Measurements from ENCODE around the gene GMCL1. TPM values are rescaled to one million over a fixed set of nuclear protein-coding genes. Genes with fewer than 3 reads are reported as not detected.
A peak's percentile ranks its signal among the peaks of the same experiment; 100 is the strongest.

Gene GMCL1
- total and polyA plus RNA-seq, 4 experiments from 2014 or later: 27.7 to 37.8 (median 30.0) TPM

- Histone ChIP-seq H3K4me1 (ENCODE audit: insufficient read depth, low read length) (peaks cover 6% of the 10 kb centered on the region), H3K9me3 (ENCODE audit: control insufficient read depth in 1 of 2, low read length in 2 of 2) (no peaks in the 10 kb centered on the region), H3K27ac (ENCODE audit: low read depth, low read length) (no peak overlapping the region), H3K36me3 (ENCODE audit: insufficient read depth, low read length) (peaks cover 3% of the 10 kb centered on the region), H3K4me3 (ENCODE audit: low read length in 2 of 2) (no peak overlapping the region), H3K27me3 (ENCODE audit: insufficient read depth, low read length) (no peaks in the 10 kb centered on the region)
- intact Hi-C loops (cut with micrococcal nuclease): no loop called here
- Mint-ChIP-seq H3K9me3 (no peaks in the 10 kb centered on the region), H3K4me1 (peaks cover 9 to 15% (median 11%) of the 10 kb centered on the region in 4 donors), H3K27me3 (no peaks in the 10 kb centered on the region), H3K27ac (no peak overlapping the region), H3K4me3 (no peak overlapping the region), H3K36me3 (peaks cover 9 to 14% of the 10 kb centered on the region in 2 donors)
- ChIA-PET CTCF (ENCODE audit: partially characterized antibody) (interaction anchor here (6.7 to 14.7 kb wide), 2 partner anchors 8 to 82 kb away, joined by 39 to 425 read pairs; no protein-coding TSS in a partner anchor), POLR2A (ENCODE audit: partially characterized antibody) (no interaction called here)
- DNase-seq: no peak
These were observed 21.5 kb upstream of the GMCL1 start for GRCh38 chr2:69807821-69808540.

DNA sequence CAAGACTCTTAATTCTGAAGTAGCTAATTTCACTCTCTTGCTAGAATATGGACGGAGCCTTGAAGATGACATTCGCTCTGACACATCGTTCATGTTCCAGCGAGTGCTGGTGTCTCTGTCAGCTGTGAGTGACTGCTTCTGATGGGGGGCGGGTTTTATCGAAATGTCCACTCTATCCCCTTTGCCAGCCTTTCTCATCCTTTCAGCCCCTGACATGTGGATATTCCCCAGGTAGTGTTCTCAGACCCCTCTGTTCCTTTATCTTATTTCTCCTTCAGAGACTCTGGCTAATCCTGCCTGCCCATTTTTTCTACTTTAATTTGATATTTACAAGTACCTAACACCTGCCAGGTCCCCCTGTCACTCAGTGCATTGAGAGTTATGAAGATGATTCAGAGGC lies 18.9 kb upstream of the GMCL1 start:
- DNase-seq: no peak
- H3K4me1 ChIP-seq (ENCODE audit: insufficient read depth, low read length): no peaks in the 10 kb centered on the region
- Mint-ChIP-seq H3K9me3 (no peaks in the 10 kb centered on the region), H3K27me3 (no peaks in the 10 kb centered on the region), H3K4me1 (no peaks in the 10 kb centered on the region), H3K4me3 (no peak overlapping the region), H3K27ac (no peak overlapping the region), H3K36me3 (peaks cover 4 to 13% of the 10 kb centered on the region in 2 donors)
- H3K36me3 ChIP-seq (ENCODE audit: insufficient read depth, low read length): peaks cover 3% of the 10 kb centered on the region
- intact Hi-C loops (cut with micrococcal nuclease): no loop called here
- no peaks in the 10 kb centered on the region for H3K27me3 ChIP-seq (ENCODE audit: insufficient read depth, low read length)
- H3K4me3 ChIP-seq (ENCODE audit: low read length in 2 of 2): no peak overlapping the region
- no peak overlapping the region for H3K27ac ChIP-seq (ENCODE audit: low read depth, low read length)
- ChIA-PET POLR2A (ENCODE audit: partially characterized antibody) (no interaction called here), CTCF (ENCODE audit: partially characterized antibody) (interaction anchor here (14.7 kb wide), 1 partner anchor 85 kb away, joined by 425 read pairs; no protein-coding TSS in a partner anchor)
- H3K9me3 ChIP-seq (ENCODE audit: control insufficient read depth in 1 of 2, low read length in 2 of 2): no peaks in the 10 kb centered on the region

DNA sequence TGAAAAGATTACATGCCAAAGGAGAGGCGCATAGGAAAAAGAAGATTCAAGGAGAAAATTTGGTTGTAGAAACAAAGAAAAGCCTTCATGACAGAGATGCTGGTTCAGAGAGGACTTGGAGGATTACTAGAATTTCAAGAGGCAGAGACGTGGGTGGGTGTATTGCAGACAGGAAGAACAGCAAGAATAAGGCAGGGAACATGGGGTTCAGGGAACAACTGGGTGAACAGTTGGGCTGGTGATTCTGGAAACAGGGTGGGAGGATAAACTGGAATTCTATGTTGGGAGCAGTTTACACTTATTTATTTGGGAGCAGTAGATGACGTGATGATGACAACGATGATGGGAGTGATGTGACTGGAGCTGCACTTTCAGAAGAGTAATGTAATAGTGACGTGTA lies 18.4 kb upstream of the GMCL1 start:
- Histone ChIP-seq H3K4me1 (ENCODE audit: insufficient read depth, low read length) (no peaks in the 10 kb centered on the region), H3K4me3 (ENCODE audit: low read length in 2 of 2) (no peak overlapping the region), H3K27me3 (ENCODE audit: insufficient read depth, low read length) (no peaks in the 10 kb centered on the region), H3K27ac (ENCODE audit: low read depth, low read length) (no peak overlapping the region), H3K36me3 (ENCODE audit: insufficient read depth, low read length) (peaks cover 3% of the 10 kb centered on the region), H3K9me3 (ENCODE audit: control insufficient read depth in 1 of 2, low read length in 2 of 2) (no peaks in the 10 kb centered on the region)
- POLR2A ChIA-PET (ENCODE audit: partially characterized antibody): no interaction called here
- intact Hi-C loops (cut with micrococcal nuclease): no loop called here
- H3K36me3 Mint-ChIP-seq: peaks cover 4 to 13% of the 10 kb centered on the region in 2 donors
- CTCF ChIA-PET (ENCODE audit: partially characterized antibody): interaction anchor here (1.2 to 14.7 kb wide), 3 partner anchors 11 to 246 kb away, joined by 3 to 425 read pairs (median 5); no protein-coding TSS in a partner anchor
- no peaks in the 10 kb centered on the region for H3K9me3 Mint-ChIP-seq
- H3K4me3 Mint-ChIP-seq: no peak overlapping the region
- no peaks in the 10 kb centered on the region for H3K27me3 Mint-ChIP-seq
- no peak for DNase-seq
- H3K4me1 Mint-ChIP-seq: no peaks in the 10 kb centered on the region
- peak overlapping the region in 1 of 7 donors; percentile 38 for H3K27ac Mint-ChIP-seq

DNA sequence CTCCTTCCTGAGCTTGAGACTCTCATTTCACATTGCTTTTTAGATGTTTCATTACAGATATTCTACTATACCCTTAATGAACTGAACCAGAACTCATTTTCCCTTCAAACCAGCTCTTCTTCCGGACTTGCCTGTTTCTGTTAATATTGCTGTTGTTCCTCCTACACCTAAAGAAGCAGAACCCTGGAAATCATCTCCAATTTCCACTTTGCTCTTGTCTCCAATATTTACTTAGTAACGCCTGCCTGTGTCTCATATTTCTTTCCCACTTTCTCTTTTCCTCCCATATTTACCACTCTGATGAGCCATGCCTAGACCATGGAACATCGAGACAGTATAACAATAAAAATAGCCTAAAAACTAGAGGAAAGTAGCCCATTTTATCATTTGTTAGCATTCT lies 17.9 kb upstream of the GMCL1 start:
- ChIA-PET POLR2A (ENCODE audit: partially characterized antibody) (interaction anchor here (1.1 kb wide), 1 partner anchor 374 kb away, joined by 3 read pairs; the partner anchor contains the start of gene NFU1), CTCF (ENCODE audit: partially characterized antibody) (interaction anchor here (0.8 to 14.7 kb wide), 4 partner anchors 12 to 247 kb away, joined by 3 to 425 read pairs (median 4); no protein-coding TSS in a partner anchor)
- Histone ChIP-seq H3K27ac (ENCODE audit: low read depth, low read length) (no peak overlapping the region), H3K36me3 (ENCODE audit: insufficient read depth, low read length) (no peaks in the 10 kb centered on the region), H3K27me3 (ENCODE audit: insufficient read depth, low read length) (no peaks in the 10 kb centered on the region), H3K4me1 (ENCODE audit: insufficient read depth, low read length) (peaks cover under 1% of the 10 kb centered on the region), H3K9me3 (ENCODE audit: control insufficient read depth in 1 of 2, low read length in 2 of 2) (no peaks in the 10 kb centered on the region), H3K4me3 (ENCODE audit: low read length in 2 of 2) (no peak overlapping the region)
- no peaks in the 10 kb centered on the region for H3K27me3 Mint-ChIP-seq
- DNase-seq: no peak
- peaks cover under 1 to 10% of the 10 kb centered on the region in 2 donors for H3K36me3 Mint-ChIP-seq
- no peaks in the 10 kb centered on the region for H3K9me3 Mint-ChIP-seq
- intact Hi-C loops (cut with micrococcal nuclease): no loop called here
- H3K4me1 Mint-ChIP-seq: no peaks in the 10 kb centered on the region
- no peak overlapping the region for H3K4me3 Mint-ChIP-seq
- no peak overlapping the region for H3K27ac Mint-ChIP-seq

DNA sequence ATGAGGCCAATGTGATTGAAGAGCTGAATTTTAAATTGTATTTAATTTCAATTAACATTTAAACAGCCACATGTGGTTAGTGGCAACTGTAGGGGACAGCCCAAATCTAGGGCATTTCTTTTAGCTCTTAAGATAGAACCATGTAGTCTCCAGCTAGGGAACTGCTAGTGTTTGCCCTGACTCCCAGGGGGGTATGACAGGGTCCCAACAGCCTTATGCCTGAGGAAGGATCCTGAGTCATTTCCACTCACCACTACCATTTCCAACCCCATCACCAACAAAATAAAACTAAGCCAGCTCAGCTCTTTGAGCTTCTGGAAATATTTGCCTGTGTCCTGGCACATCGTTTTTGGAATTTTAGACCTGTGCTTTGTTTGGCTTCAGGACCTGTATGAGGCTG lies 13.7 kb upstream of the GMCL1 start:
- Histone ChIP-seq H3K4me3 (ENCODE audit: low read length in 2 of 2) (no peak overlapping the region), H3K4me1 (ENCODE audit: insufficient read depth, low read length) (peaks cover 7% of the 10 kb centered on the region), H3K27me3 (ENCODE audit: insufficient read depth, low read length) (no peaks in the 10 kb centered on the region), H3K9me3 (ENCODE audit: control insufficient read depth in 1 of 2, low read length in 2 of 2) (no peaks in the 10 kb centered on the region), H3K36me3 (ENCODE audit: insufficient read depth, low read length) (no peaks in the 10 kb centered on the region), H3K27ac (ENCODE audit: low read depth, low read length) (no peak overlapping the region)
- no peak for DNase-seq
- H3K9me3 Mint-ChIP-seq: no peaks in the 10 kb centered on the region
- CTCF ChIA-PET (ENCODE audit: partially characterized antibody): interaction anchor here (1.1 to 14.7 kb wide), 10 partner anchors 11 to 378 kb away, joined by 3 to 425 read pairs (median 8); partner anchors contain the start of genes ANXA4 and NFU1
- POLR2A ChIA-PET (ENCODE audit: partially characterized antibody): interaction anchor here (1.1 to 1.4 kb wide), 5 partner anchors 11 to 99 kb away, joined by 3 to 6 read pairs (median 3); partner anchors contain the start of gene ANXA4
- no peak overlapping the region for H3K27ac Mint-ChIP-seq
- H3K36me3 Mint-ChIP-seq: peaks cover 9 to 11% of the 10 kb centered on the region in 2 donors
- H3K4me1 Mint-ChIP-seq: peaks cover 3 to 5% (median 4%) of the 10 kb centered on the region in 4 donors
- H3K4me3 Mint-ChIP-seq: no peak overlapping the region
- intact Hi-C loops (cut with micrococcal nuclease): loop anchor here (5.0 kb wide), 1 partner anchor 73 kb away; the partner anchor contains the start of gene ANXA4
- no peaks in the 10 kb centered on the region for H3K27me3 Mint-ChIP-seq

DNA sequence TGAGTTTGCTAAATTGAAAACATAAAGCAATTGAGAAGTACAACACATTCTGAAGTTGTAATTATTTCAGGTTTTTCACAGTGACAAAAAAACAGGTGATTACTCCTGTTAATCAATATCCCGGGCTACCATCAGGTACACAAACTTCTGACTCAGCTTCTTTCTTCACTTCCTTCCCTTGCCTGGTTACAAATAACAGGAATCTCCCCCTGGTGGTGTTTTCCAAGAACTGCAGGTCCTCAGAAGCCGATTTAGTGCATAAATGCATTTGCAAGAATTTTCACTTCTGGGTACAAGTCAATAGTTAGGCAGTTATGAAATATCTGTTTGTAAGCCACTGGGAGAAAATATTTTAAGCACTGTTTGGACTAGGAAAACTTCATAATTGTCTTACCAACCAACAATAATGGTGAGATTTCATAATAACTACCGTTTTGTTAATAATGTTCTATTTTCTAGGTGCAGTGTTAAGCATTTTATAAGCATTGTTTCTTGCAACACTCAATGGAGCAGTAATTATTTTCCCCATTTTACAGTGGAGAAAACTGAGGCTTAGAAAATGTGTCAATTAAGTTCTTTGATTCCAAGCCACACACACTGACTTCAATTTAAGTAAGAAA lies 12.4 kb upstream of the GMCL1 start:
- H3K36me3 ChIP-seq (ENCODE audit: insufficient read depth, low read length): no peaks in the 10 kb centered on the region
- no peaks in the 10 kb centered on the region for H3K9me3 ChIP-seq (ENCODE audit: control insufficient read depth in 1 of 2, low read length in 2 of 2)
- Mint-ChIP-seq H3K27me3 (no peaks in the 10 kb centered on the region), H3K36me3 (peaks cover 12 to 13% of the 10 kb centered on the region in 2 donors), H3K4me1 (peaks cover 3 to 5% (median 4%) of the 10 kb centered on the region in 4 donors), H3K9me3 (no peaks in the 10 kb centered on the region), H3K27ac (no peak overlapping the region), H3K4me3 (no peak overlapping the region)
- CTCF ChIA-PET (ENCODE audit: partially characterized antibody): interaction anchor here (0.7 to 14.7 kb wide), 27 partner anchors 8 to 380 kb away, joined by 3 to 425 read pairs (median 4); partner anchors contain the start of genes ANXA4, GMCL1 and NFU1
- peak; percentile 76 to 86 (median 80) for DNase-seq
- no peaks in the 10 kb centered on the region for H3K27me3 ChIP-seq (ENCODE audit: insufficient read depth, low read length)
- H3K27ac ChIP-seq (ENCODE audit: low read depth, low read length): no peak overlapping the region
- no peak overlapping the region for H3K4me3 ChIP-seq (ENCODE audit: low read length in 2 of 2)
- H3K4me1 ChIP-seq (ENCODE audit: insufficient read depth, low read length): peaks cover 7% of the 10 kb centered on the region
- intact Hi-C loops (cut with micrococcal nuclease): loop anchor here (1.0 to 5.0 kb wide), 3 partner anchors 75 to 258 kb away; partner anchors contain the start of gene ANXA4
- POLR2A ChIA-PET (ENCODE audit: partially characterized antibody): interaction anchor here (0.8 to 2.5 kb wide), 6 partner anchors 10 to 97 kb away, joined by 3 to 16 read pairs (median 4); partner anchors contain the start of gene GMCL1
